Gastroesophageal sphincter (tissue), 4 donors: Measurements from ENCODE around the gene ERH. TPM values are rescaled to one million over a fixed set of nuclear protein-coding genes. Genes with fewer than 3 reads are reported as not detected.

Experiments used
- ATAC-seq: fragments of 150-250 bp; one replicate; pipeline ENCODE4 v1.9.1; 2016; ENCODE audit warnings: mild to moderate bottlenecking, moderate library complexity
- H3K27ac ChIP-seq, 4 donors: fragments of 200-600 bp; sonication (generic) in 3 of 4; 1 replicate in 3 of 4; 2 replicates in 1 of 4; pipeline ENCODE4 v1.5.1; 2016 to 2019
- H3K27me3 ChIP-seq: fragments of 200-600 bp; sonication (generic); one replicate; pipeline ENCODE4 v1.5.1; 2019
- H3K36me3 ChIP-seq, 2 donors: fragments of 200-600 bp; sonication (generic); one replicate each; pipeline ENCODE4 v1.5.1; 2019; ENCODE audit warnings: control low read depth in 1 of 2
- H3K4me1 ChIP-seq, 3 donors: fragments of 200-600 bp; sonication (generic); 1 replicate in 2 of 3; 2 replicates in 1 of 3; pipeline ENCODE4 v1.5.1; 2016 to 2019; ENCODE audit warnings: control low read depth in 2 of 3
- H3K4me3 ChIP-seq, 2 donors: fragments of 200-600 bp; sonication (generic); one replicate each; pipeline ENCODE4 v1.5.1; 2019; ENCODE audit warnings: mild to moderate bottlenecking in 1 of 2, moderate library complexity in 1 of 2
- H3K9me3 ChIP-seq, 3 donors: fragments of 200-600 bp; sonication (generic); one replicate each; pipeline ENCODE4 v1.5.1; 2017 to 2019; ENCODE audit warnings: control low read depth in 2 of 3
- EP300 ChIP-seq: sonication (generic); formaldehyde crosslinking; IDR thresholded peaks from one replicate; pipeline ENCODE4 v1.6.1; 2017; ENCODE audit warnings: antibody characterized with exemption, mild to moderate bottlenecking
- POLR2A ChIP-seq, 2 donors: fragments of 450-650 bp; IDR thresholded peaks; one replicate each; pipeline ENCODE4 v1.6.1; 2017; ENCODE audit warnings: antibody characterized with exemption in 2 of 2, mild to moderate bottlenecking in 2 of 2, moderate library complexity in 1 of 2
- POLR2AphosphoS5 ChIP-seq: sonication (generic); formaldehyde crosslinking; IDR thresholded peaks from one replicate; pipeline ENCODE4 v1.6.1; 2017; ENCODE audit warnings: antibody characterized with exemption
- WGBS, 2 donors: methylation state at CpG; one replicate each; pipeline ENCODE4 v1.1.5; 2018; ENCODE audit warnings: low coverage in 1 of 2; 5-methylcytosine and 5-hydroxymethylcytosine counted together
- total RNA-seq, 4 donors: library from RNA; depleted of rRNA; stranded (reverse); fragments of >200 nt; gene quantifications; one replicate each; pipeline ENCODE4 v1.1.0, GENCODE V29; 2016
- TF ChIP-seq, protein P1 (sequence below), 4 experiments: fragments of 200-600 bp in 2 of 4; fragments of 450-650 bp in 2 of 4; sonication (generic) in 1 of 4; IDR thresholded peaks; one replicate each; pipeline ENCODE4 v1.5.1; 2017 to 2019; ENCODE audit warnings: antibody characterized with exemption in 4 of 4, mild to moderate bottlenecking in 2 of 4, moderate library complexity in 2 of 4

ERH gene
- total RNA-seq, 4 donors from 2014 or later: 70.2 to 89.8 (median 86.2) TPM

DNA sequence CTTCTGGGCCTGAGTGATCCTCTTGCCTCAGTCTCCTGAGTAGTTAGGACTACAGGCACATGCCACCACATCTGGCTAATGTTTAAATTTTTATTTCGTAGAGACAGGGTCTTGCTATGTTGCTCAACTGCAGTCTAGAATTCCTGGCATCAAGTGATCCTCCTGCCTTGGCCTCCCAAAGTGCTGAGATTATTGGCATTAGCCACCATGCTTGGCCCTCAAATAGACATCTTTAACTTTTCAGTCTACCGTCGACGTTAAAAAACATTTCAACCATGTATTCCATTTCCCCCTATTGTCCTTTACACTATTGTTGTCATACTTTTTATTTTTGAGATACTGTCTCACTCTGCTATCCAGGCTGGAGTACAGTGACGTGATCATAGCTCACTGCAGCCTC lies 22.4 kb downstream of the ERH start:
- H3K4me1 ChIP-seq: no peaks in the 10 kb centered on the region
- no peaks in the 10 kb centered on the region for H3K27me3 ChIP-seq
- ATAC-seq: no peak
- H3K36me3 ChIP-seq: peaks cover 0 to 56% of the 10 kb centered on the region in 2 donors
- no peaks in the 10 kb centered on the region for H3K9me3 ChIP-seq
- H3K27ac ChIP-seq: no peak overlapping the region
- WGBS, 2 donors: 77 to 100% methylated on average over 4 to 5 of the region's 5 CpGs
- H3K4me3 ChIP-seq: no peak overlapping the region
- TF ChIP-seq POLR2AphosphoS5: no peak

DNA sequence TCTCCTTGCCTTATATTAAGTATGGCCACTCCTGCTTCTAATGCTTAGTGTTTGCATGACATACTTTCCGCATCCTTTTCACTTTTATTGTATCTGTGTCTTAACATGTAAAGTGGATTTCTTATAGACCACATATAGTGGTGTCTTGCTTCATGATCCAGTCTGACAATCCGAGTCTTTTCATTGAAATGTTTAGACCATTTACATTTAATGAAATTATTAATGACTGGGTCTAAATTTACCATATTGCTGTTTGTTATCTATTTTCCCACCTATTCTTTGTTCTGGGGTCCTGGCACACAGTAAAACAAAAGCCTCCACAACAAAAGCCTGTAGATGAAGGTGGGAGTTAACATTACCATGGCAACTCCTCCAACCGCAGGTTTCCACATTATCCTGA lies 22.9 kb downstream of the ERH start:
- ATAC-seq: no peak
- Histone ChIP-seq H3K27ac (no peak overlapping the region), H3K9me3 (no peaks in the 10 kb centered on the region), H3K27me3 (no peaks in the 10 kb centered on the region), H3K4me1 (no peaks in the 10 kb centered on the region), H3K36me3 (peaks cover 0 to 53% of the 10 kb centered on the region in 2 donors), H3K4me3 (no peak overlapping the region)
- WGBS, 2 donors: 43 to 91% methylated on average over 3 of the region's 3 CpGs
- TF ChIP-seq POLR2AphosphoS5: no peak
- TF ChIP-seq, protein P1, sequence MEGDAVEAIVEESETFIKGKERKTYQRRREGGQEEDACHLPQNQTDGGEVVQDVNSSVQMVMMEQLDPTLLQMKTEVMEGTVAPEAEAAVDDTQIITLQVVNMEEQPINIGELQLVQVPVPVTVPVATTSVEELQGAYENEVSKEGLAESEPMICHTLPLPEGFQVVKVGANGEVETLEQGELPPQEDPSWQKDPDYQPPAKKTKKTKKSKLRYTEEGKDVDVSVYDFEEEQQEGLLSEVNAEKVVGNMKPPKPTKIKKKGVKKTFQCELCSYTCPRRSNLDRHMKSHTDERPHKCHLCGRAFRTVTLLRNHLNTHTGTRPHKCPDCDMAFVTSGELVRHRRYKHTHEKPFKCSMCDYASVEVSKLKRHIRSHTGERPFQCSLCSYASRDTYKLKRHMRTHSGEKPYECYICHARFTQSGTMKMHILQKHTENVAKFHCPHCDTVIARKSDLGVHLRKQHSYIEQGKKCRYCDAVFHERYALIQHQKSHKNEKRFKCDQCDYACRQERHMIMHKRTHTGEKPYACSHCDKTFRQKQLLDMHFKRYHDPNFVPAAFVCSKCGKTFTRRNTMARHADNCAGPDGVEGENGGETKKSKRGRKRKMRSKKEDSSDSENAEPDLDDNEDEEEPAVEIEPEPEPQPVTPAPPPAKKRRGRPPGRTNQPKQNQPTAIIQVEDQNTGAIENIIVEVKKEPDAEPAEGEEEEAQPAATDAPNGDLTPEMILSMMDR (IDR thresholded peaks at IDR 0.05): no peak
- TF ChIP-seq EP300: no peak
- TF ChIP-seq POLR2A (IDR thresholded peaks at IDR 0.05): no peak

DNA sequence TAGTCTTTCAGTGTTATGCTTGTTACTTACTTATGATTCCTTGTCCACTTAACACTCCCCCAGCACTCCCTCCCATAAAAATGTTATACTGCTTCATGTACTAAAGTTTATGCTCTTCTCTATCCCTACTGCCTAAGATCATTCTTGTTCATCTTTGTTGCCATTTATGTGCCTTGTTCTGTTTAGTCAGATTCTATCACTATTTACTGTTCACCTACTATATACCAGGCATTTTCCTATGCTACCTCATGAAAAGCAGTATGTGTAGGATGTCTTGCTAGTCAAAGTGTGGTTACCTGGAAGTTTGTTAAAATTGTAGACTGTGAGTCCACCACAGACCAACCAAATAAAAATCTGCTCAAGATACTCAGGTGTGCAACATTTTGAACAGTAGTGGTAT lies 23.9 kb downstream of the ERH start:
- no peaks in the 10 kb centered on the region for H3K9me3 ChIP-seq
- no peak overlapping the region for H3K27ac ChIP-seq
- no peak overlapping the region for H3K4me3 ChIP-seq
- H3K4me1 ChIP-seq: no peaks in the 10 kb centered on the region
- no peak for ATAC-seq
- H3K36me3 ChIP-seq: peaks cover 0 to 45% of the 10 kb centered on the region in 2 donors
- no peaks in the 10 kb centered on the region for H3K27me3 ChIP-seq
- no peak for TF ChIP-seq POLR2A (IDR thresholded peaks at IDR 0.05)

DNA sequence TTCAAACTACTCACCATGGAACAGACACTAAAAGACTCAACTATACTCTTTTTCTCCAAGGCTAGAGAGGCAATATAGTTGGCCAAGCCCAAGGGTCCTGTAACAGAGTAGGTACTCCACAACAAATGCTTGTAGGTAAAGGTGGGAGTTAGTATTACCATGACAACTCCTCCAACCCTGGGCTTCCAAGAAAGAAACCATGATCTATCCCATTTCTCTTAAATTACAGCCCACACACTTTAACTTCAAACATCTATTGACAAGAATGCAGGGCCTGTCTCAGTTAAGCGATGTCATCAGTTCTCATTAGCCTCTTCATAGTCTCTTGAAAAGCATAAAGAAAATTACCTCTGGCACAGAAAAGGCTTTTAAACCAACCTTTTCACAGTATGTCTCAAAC lies 25.0 kb downstream of the ERH start:
- no peaks in the 10 kb centered on the region for H3K27me3 ChIP-seq
- ATAC-seq: no peak
- WGBS, 2 donors: 0 to 100% methylated on average over 1 of the region's 1 CpG

DNA sequence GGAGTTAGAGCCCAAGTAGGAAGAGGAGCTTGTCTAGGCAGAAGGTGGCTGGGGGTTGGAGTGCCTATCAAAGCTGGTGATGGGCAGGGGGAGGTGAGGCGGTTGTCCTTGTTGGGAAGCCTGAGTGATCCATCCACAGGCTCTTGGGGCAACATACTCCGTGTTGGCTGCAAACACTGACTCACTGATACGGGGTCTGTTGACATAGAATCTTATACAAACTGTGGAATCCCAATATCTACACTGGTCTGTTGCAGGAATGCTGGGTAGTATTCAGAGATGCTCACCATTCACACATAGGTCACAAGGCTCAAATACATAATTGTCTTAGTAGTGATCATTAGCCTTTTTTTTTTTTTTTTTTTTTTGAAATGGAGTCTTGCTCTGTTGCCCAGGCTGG lies 26.0 kb downstream of the ERH start:
- 100% methylated on average over 2 of the region's 3 CpGs for WGBS, 2 donors
- no peak for ATAC-seq

More for the DNA sequence above, 25.0 kb downstream of the ERH start:
- Histone ChIP-seq H3K4me3 (no peak overlapping the region), H3K27ac (no peak overlapping the region), H3K36me3 (peaks cover 0 to 34% of the 10 kb centered on the region in 2 donors), H3K9me3 (no peaks in the 10 kb centered on the region), H3K4me1 (no peaks in the 10 kb centered on the region)
- TF ChIP-seq POLR2AphosphoS5 (no peak), POLR2A (IDR thresholded peaks at IDR 0.05) (no peak), EP300 (no peak)
- TF ChIP-seq, protein P1 (IDR thresholded peaks at IDR 0.05): no peak

DNA sequence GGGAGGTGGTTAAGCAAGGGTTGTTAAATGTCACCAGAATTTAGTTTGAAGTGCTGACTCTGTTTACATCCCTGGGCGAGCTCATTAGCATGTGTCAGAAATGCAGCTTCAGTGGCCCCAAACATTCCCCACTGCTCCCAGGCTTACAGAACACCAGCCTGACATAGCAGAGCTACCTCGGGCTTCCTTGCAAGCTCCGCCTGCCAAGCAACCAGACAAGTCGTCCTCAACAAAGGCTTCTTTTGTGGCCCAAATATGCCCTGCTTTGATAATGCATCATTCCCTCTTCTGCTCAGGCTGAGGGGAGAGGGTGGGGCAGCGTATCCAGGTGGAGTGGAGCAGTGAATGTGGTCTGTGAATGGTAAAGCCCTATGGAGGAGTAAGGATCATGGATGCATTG lies 28.0 kb downstream of the ERH start:
- TF ChIP-seq, protein P1 (IDR thresholded peaks at IDR 0.05): no peak
- no peak for TF ChIP-seq POLR2A (IDR thresholded peaks at IDR 0.05)
- TF ChIP-seq EP300: no peak
- TF ChIP-seq POLR2AphosphoS5: no peak
- ATAC-seq: no peak
- 39 to 74% methylated on average over 3 of the region's 5 CpGs for WGBS, 2 donors
- Histone ChIP-seq H3K36me3 (peaks cover 0 to 10% of the 10 kb centered on the region in 2 donors), H3K9me3 (no peaks in the 10 kb centered on the region), H3K4me1 (no peaks in the 10 kb centered on the region), H3K27me3 (no peaks in the 10 kb centered on the region), H3K27ac (no peak overlapping the region), H3K4me3 (no peak overlapping the region)

More for the DNA sequence above, 26.0 kb downstream of the ERH start:
- no peaks in the 10 kb centered on the region for H3K4me1 ChIP-seq
- no peaks in the 10 kb centered on the region for H3K27me3 ChIP-seq
- H3K4me3 ChIP-seq: no peak overlapping the region
- H3K9me3 ChIP-seq: no peaks in the 10 kb centered on the region
- TF ChIP-seq POLR2A (IDR thresholded peaks at IDR 0.05) (no peak), POLR2AphosphoS5 (no peak), EP300 (no peak)
- TF ChIP-seq, protein P1 (IDR thresholded peaks at IDR 0.05): no peak
- H3K36me3 ChIP-seq: peaks cover 0 to 30% of the 10 kb centered on the region in 2 donors
- no peak overlapping the region for H3K27ac ChIP-seq
